SKM-1 treated with dmso at 0.1 percent for 144 hours (cell line): ENCODE data around the gene MCCC1.
"Not testable (repeated sequence)": the region's sequence is repeated elsewhere in the genome, so short reads cannot be mapped to it uniquely, and the experiment has no call there.

ENCODE experiments used
- DNase-seq: peaks from one replicate; lab custom pipeline; 2025; ENCODE audit not compliant: unreplicated experiment; lab: John Stamatoyannopoulos, UW

Gene MCCC1

GRCh38 chr3:183050706-183051105 lies 48.6 kb downstream of the MCCC1 start:
- DNase-seq, result no peak

DNA sequence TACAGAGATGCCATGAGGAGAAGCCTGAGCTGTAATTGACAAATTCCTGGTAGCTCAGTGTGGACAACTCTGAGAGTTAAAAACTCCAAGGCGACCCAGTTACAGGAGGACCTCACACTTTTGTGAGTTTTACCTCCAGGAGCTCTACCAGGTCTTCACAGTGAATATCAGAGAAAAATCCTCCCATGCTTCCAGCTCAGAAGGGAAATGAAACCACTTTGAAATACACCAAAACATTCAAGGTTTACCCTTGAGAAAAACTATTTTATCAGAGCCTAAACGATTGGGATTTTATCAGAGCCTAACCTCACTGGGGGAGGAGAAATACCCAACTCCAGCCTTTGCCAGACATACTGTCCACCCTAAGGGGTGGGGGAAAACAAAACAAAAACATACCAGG lies 52.4 kb downstream of the MCCC1 start:
- no peak for DNase-seq

DNA sequence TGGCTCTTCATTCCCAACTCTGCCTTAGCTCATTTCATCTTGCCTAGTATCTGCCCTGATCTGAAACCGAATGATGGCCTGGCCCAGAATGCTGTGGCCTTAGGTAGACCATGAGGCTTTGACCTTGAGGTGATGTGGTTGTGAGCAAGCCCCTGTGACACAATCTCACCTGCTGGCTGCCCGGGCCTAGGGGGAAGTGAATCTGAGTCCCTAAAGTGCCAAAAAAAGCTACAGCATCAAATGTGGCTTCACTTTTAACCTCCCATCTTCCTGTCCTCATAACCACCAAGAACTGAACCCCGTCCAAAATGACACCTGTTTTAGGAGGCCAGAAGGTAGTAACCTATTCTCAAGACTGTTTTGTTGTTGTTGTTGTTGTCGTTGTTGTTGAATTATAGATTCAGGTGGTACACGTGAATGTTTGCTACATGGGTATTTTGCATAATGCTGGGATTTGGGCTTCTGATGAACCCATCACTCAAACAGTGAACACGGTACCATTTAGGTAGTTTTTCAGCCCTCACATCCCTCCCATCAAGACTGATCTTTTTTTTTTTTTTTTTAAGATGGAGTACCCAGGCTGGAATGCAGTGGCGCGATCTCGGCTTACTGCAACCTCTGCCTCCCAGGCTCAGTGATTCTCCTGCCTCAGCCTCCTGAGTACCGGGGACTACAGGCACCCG lies 54.6 kb downstream of the MCCC1 start:
- no peak for DNase-seq

GRCh38 chr3:183038757-183039156 lies 60.5 kb downstream of the MCCC1 start:
- no peak for DNase-seq

- DNase-seq, result no peak
These were observed 61.1 kb downstream of the MCCC1 start for GRCh38 chr3:183038221-183038620.

DNA sequence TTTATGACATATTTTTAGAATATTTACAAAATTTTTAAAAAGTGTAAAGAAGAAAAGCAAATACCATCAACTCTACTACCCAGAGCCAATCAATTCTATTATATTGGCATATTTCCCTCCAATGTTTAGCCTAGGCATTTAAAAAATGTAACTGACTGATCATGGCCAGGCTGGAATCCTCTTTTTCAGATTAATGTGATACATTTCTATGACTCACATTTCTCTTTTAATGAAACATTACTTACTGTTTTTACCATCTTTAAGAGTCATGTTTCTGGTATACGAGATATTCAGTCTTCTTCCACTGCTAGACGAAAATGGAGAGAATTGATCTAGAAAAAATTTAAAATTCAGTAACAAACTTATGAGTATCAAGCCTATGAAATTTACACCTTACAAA lies 65.5 kb downstream of the MCCC1 start:
- no peak for DNase-seq

DNA sequence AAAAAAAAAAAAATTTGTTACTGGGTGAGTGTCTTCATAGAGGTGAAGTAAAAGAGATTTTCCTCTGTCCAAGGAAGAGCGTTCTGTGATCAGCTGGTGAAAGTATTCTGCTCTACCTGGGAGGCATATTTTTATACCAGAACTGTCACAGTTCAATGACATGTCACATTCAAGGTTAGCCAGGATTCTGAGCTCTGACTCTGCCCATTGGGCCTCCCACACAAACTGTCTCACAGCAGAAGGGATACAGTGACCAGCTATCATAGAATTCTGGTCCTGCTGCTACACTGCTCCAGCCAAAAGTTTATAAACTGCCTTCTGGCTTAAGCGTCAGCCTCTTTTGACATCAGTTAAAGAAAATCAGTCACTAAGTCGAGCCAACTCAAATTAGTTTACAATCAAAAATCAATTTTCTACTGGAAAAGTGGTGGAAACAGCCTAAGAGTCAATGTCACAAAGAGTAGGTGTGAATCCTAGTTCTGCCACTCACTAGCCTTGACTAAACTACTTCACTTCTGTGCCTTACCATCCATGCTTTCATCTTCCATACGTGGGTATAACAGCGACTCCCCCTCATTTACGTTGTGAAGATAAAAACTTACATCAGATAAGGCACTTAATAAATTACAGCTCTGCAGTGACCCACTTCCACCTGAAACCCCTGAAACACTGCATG lies 66.3 kb downstream of the MCCC1 start:
- DNase-seq, result no peak

- no peak for DNase-seq
These were observed 67.5 kb downstream of the MCCC1 start for GRCh38 chr3:183031826-183032225.

- no peak for DNase-seq
These were observed 70.9 kb downstream of the MCCC1 start for GRCh38 chr3:183028416-183028815.

GRCh38 chr3:183027276-183027675 lies 72.0 kb downstream of the MCCC1 start:
- DNase-seq, result no peak

GRCh38 chr3:183022936-183023516 lies 76.3 kb downstream of the MCCC1 start:
- DNase-seq, result no peak

GRCh38 chr3:183018421-183019192 lies 80.7 kb downstream of the MCCC1 start:
- DNase-seq, result no peak

DNA sequence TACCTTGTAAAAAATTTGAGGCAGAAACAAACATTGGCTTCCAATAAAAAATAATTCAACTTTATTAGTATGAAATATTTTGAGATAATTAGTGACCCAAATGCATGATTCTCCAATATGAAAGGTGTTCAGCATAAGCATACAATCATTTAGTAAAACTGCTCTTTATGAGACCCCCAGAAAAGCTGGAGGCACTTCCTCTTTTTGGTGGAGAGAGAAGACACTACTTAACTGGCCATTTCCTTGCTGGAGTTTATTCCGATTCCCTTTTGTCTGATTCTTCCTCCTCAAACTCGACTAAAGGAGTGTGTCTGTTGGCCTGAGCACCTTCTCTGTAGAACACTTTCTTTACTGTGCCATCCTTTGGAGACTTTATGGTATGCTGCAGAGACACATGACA lies 84.1 kb downstream of the MCCC1 start:
- DNase-seq, result no peak

DNA sequence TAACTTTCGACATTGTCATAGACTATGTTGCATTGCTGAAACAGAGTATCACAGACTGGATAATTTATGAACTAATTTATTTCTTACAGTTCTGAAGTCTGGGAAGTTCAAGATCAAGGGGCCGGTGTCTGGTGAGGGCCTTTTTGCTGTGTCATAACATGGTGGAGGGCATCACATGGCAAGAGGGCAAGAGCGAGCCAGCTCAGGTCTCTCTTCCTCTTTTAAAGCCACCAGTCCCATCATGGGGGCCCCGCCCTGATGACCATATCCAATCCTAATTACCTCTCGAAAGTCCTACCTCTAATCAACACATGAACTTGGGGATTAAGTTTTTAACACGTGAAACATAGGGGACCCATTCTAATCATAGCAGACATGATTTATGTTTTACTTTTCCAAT lies 85.4 kb downstream of the MCCC1 start:
- no peak for DNase-seq

DNA sequence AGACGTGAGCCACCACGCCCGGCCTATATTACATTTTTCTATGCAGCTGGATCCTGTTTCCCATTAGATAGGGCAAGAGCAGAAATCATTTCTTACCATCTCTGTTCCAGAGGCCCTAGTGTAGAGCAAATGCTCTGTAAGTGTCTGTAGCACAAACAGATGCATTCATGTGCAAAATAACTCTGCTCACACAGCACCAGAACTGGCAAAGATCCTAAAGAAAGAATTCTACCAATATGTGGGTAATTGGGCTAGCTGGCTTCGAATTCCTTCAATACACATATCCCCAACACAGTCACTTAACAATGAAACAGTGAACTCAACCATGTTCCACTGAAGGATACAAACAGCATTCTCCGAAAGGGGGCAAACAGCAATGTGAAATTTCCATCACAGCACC lies 86.2 kb downstream of the MCCC1 start:
- no peak for DNase-seq

DNA sequence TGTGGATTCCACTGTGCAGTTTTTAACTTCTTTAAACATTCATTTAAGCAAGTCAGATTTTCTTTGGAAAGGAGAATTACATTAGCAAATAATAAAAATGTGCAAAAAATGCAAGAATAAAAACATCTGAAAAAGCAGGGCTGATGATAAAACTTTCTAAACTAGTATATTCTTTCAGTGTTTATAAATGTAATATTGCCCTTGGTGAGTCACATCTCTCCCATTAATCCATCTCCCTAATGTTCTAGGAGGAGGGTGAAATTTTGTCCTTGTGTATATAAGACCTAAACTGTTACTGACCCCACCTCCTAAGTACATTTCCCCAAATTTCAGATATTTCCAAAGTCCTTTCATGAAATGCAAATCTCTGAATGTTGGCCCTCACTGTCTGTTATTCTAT lies 90.5 kb downstream of the MCCC1 start:
- no peak for DNase-seq

GRCh38 chr3:183008303-183008702 lies 91.0 kb downstream of the MCCC1 start:
- DNase-seq, result no peak

DNA sequence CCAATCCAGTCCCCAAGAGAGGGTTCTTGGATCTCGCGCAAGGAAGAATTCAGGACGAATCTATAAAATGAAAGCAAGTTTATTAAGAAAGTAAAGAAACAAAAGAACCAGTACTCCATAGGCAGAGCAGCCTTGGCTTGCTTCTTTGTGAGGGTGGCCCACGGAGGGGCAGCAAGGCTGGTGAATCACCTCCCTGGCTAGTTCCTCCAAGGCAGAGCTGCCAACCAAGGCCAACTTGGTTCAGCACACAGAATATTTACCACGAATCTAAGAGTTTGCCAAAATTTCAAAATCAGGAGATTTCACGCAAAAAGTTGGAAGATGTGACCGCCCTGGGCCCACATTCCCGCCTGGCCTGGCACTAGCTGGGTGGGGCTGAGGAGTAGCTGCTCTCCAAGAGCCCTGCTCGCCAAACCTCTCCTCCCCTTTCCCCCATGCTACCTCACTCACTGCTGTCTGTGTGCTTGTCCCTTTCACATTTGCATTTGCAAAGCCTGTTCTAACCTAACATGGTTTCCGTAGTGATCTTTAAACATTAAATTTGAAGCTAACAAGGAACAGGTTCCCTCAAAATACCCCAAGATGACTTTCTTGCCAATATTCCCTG lies 92.8 kb downstream of the MCCC1 start:
- DNase-seq, result no peak

DNA sequence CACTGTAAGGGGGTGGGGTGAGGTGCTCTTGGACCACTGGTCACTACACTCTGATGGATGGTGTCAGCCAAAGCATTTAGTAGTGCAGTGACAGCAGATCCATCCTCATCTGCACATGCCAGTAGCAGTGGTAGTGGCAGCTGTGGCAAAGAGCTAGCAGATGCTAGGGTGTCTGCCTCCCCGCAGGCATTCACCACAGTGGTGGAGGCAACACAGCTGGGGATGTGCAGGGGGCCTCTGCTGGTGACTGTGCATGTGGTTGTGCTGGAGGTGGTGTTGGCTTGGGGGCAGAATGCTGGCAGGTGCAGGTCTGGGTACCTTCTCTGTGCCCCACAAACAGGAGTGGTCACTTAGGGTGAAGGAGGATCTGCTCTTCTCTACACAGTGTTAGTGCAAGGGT lies 99.5 kb downstream of the MCCC1 start:
- DNase-seq, result no peak

DNA sequence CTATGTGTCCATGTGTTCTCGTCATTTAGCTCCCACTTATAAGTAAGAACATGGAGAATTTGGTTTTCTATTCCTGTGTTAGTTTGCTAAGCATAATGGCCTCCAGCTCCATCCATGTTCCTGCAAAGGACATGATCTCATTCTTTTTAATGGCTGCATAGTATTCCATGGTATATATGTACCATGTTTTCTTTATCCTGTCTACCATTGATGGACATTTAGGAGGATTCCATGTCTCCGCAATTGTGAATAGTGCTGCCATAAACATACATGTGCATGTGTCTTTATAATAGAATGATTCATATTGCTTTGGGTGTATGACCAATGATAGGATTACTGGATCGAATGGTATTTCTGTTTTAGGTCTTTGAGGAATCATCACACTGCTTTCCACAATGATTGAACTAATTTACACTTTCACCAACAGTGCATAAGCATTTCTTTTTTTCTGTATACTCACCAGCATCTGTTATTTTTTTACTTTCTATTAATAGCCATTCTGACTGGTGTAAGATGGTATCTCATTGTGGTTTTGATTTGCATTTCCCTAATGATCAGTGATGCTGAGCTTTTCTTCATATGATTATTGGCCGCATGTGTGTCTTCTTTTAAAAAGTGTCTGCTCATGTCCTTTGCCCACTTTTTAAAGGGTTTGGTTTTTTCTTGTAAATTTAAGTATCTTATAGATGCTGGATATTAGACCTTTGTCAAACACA lies 105.7 kb downstream of the MCCC1 start:
- DNase-seq, result not testable (repeated sequence)

- no peak for DNase-seq
These were observed 109.7 kb downstream of the MCCC1 start for GRCh38 chr3:182989566-182989965.
